NCI-H446 treated with DMSO at 0.1 percent for 48 hours (cell line): ENCODE data around the gene DDX11.
"Not testable (repeated sequence)": the region's sequence is repeated elsewhere in the genome, so short reads cannot be mapped to it uniquely, and the experiment has no call there.

ENCODE experiments used
- DNase-seq: peaks from one replicate; lab custom pipeline; 2025; lab: John Stamatoyannopoulos, UW

The DDX11 gene

GRCh38 chr12:31067656-31068055 is 6.0 kb upstream of the DDX11 start:
- DNase-seq, result not testable (repeated sequence)

- not testable (repeated sequence) for DNase-seq
These were observed 2.5 kb upstream of the DDX11 start for GRCh38 chr12:31070971-31071740.

- DNase-seq, result not testable (repeated sequence)
These were observed 698 bp upstream of the DDX11 start for GRCh38 chr12:31072962-31073361.

GRCh38 chr12:31074333-31074874 is 744 bp downstream of the DDX11 start:
- DNase-seq, result not testable (repeated sequence)

GRCh38 chr12:31076150-31076549 is 2.5 kb downstream of the DDX11 start:
- DNase-seq, result not testable (repeated sequence)

- not testable (repeated sequence) for DNase-seq
These were observed 3.4 kb downstream of the DDX11 start for GRCh38 chr12:31077095-31077494.

GRCh38 chr12:31077998-31078397 is 4.3 kb downstream of the DDX11 start:
- not testable (repeated sequence) for DNase-seq

- not testable (repeated sequence) for DNase-seq
These were observed 5.8 kb downstream of the DDX11 start for GRCh38 chr12:31079421-31079820.

GRCh38 chr12:31080221-31080620 is 6.6 kb downstream of the DDX11 start:
- DNase-seq, result not testable (repeated sequence)

- not testable (repeated sequence) for DNase-seq
These were observed 7.6 kb downstream of the DDX11 start for GRCh38 chr12:31081274-31081673.

- DNase-seq, result not testable (repeated sequence)
These were observed 10.6 kb downstream of the DDX11 start for GRCh38 chr12:31084241-31084640.

- DNase-seq, result not testable (repeated sequence)
These were observed 12.4 kb downstream of the DDX11 start for GRCh38 chr12:31086032-31086431.

- not testable (repeated sequence) for DNase-seq
These were observed 13.8 kb downstream of the DDX11 start for GRCh38 chr12:31087486-31087885.

- DNase-seq, result not testable (repeated sequence)
These were observed 14.3 kb downstream of the DDX11 start for GRCh38 chr12:31087956-31088355.

- DNase-seq, result no peak
These were observed 15.4 kb downstream of the DDX11 start for GRCh38 chr12:31089072-31089471.

- not testable (repeated sequence) for DNase-seq
These were observed 18.0 kb downstream of the DDX11 start for GRCh38 chr12:31091629-31092028.

GRCh38 chr12:31092718-31093117 is 19.1 kb downstream of the DDX11 start:
- DNase-seq, result not testable (repeated sequence)

GRCh38 chr12:31095080-31095860 is 21.6 kb downstream of the DDX11 start:
- DNase-seq, result not testable (repeated sequence)

GRCh38 chr12:31096251-31097065 is 22.8 kb downstream of the DDX11 start:
- DNase-seq, result not testable (repeated sequence)

- not testable (repeated sequence) for DNase-seq
These were observed 24.2 kb downstream of the DDX11 start for GRCh38 chr12:31097819-31098218.

GRCh38 chr12:31098363-31098762 is 24.7 kb downstream of the DDX11 start:
- DNase-seq, result not testable (repeated sequence)

- not testable (repeated sequence) for DNase-seq
These were observed 25.1 kb downstream of the DDX11 start for GRCh38 chr12:31098771-31099170.
